Bronchial epithelial cell (primary cell): ENCODE measurements around the gene SRD5A2. TPM values are rescaled to one million over a fixed set of nuclear protein-coding genes. Genes with fewer than 3 reads are reported as not detected.

Experiments
- DNase-seq: peaks from one replicate; pipeline ENCODE4 v3.0.0-alpha.2; 2010; ENCODE audit warnings: low read depth
- FAIRE-seq: peaks from 2 replicates; lab custom pipeline; 2011; peaks lifted over from hg19 to GRCh38; lab: Jason Lieb, UNC
- H3K27me3 ChIP-seq: 2 replicates; pipeline ENCODE4 v1.5.1; 2011; ENCODE audit warnings: low read length; ENCODE audit not compliant: control insufficient read depth, insufficient read depth
- H3K36me3 ChIP-seq: 2 replicates; pipeline ENCODE4 v1.5.1; 2011; ENCODE audit warnings: low read length; ENCODE audit not compliant: control insufficient read depth, insufficient read depth
- H3K4me3 ChIP-seq: 2 replicates; pipeline ENCODE4 v1.5.1; 2011; ENCODE audit warnings: mild to moderate bottlenecking, low read depth, low read length, control low read depth
- total RNA-seq: library from RNA; depleted of rRNA; stranded (reverse); fragments of >200 nt; gene quantifications from 2 replicates; pipeline ENCODE4 v1.2.1, GENCODE V29; 2014
- TF ChIP-seq, protein P1 (sequence below): IDR thresholded peaks from 2 replicates; pipeline ENCODE4 v1.5.1; 2011; ENCODE audit warnings: mild to moderate bottlenecking, moderate library complexity, low read length, control low read depth, inconsistent platforms; ENCODE audit not compliant: insufficient read depth, severe bottlenecking

Gene SRD5A2
- total RNA-seq, 1 donor from 2014 or later, result not detected

DNA sequence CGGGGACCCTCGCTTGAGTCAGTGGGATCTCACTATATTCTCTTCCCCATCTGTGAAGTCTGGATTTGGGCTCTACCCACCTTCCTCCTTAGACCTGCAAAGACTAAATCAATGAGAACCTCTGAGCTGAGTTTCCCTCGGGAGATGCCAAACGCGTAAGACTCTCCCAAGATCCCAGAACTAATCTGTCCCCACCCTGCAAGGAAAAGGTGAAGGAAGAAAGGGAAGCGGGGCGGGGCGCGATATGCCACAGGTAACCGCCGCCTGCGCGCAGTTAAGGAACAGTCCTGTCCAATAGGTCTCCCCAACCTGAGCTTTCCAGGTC is 780 bp downstream of the SRD5A2 start:
- H3K4me3 ChIP-seq, result no peak overlapping the region
- FAIRE-seq (no peak), DNase-seq (no peak)
- H3K36me3 ChIP-seq, result no peaks in the 10 kb centered on the region
- TF ChIP-seq, protein P1, sequence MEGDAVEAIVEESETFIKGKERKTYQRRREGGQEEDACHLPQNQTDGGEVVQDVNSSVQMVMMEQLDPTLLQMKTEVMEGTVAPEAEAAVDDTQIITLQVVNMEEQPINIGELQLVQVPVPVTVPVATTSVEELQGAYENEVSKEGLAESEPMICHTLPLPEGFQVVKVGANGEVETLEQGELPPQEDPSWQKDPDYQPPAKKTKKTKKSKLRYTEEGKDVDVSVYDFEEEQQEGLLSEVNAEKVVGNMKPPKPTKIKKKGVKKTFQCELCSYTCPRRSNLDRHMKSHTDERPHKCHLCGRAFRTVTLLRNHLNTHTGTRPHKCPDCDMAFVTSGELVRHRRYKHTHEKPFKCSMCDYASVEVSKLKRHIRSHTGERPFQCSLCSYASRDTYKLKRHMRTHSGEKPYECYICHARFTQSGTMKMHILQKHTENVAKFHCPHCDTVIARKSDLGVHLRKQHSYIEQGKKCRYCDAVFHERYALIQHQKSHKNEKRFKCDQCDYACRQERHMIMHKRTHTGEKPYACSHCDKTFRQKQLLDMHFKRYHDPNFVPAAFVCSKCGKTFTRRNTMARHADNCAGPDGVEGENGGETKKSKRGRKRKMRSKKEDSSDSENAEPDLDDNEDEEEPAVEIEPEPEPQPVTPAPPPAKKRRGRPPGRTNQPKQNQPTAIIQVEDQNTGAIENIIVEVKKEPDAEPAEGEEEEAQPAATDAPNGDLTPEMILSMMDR, result no peak
- H3K27me3 ChIP-seq, result peaks cover 34% of the 10 kb centered on the region

DNA sequence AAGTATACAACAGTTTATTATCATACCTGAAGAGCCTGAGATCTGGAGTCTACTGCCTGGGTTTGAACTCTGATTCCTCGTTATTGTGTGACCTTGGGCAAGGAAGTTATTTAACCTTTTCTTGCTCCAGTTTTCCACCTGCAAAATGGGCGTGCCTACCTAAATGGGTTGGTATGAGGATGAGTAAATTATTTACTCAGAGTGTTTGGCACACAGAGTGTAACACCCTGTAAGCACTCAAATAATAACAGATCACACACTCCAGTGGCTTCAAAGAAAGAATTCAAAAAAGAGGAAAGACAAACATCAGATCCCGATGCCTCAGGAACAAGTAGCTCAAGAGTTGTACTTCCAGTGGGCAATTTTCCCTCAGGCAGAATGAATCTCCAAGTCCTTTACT is 2.4 kb downstream of the SRD5A2 start:
- Histone ChIP-seq H3K4me3 (no peak overlapping the region), H3K36me3 (no peaks in the 10 kb centered on the region), H3K27me3 (peaks cover 34% of the 10 kb centered on the region)
- FAIRE-seq (no peak), DNase-seq (peak; percentile 23)
- TF ChIP-seq, protein P1, result no peak

DNA sequence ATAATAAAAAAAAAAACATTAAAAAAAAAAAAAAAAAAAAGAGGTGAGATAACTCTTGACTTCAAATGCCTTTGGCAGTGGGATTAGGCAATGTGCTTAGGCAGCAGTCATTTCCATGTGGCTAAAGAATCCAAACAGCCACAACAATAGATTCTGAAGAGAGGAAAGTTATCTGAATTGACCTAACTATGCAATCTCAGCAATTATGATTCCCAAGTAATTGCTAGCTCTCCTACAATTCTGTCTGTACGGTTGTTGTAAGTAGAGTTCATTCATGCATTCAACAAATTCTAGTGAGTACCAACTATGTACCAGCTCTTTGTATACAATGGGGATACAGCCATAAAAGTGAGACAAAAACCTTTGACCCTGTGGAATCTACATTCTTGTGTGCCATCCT is 3.6 kb downstream of the SRD5A2 start:
- FAIRE-seq, result no peak
- Histone ChIP-seq H3K36me3 (no peaks in the 10 kb centered on the region), H3K4me3 (no peak overlapping the region), H3K27me3 (peaks cover 30% of the 10 kb centered on the region)
- no peak for DNase-seq
- TF ChIP-seq, protein P1, result no peak

DNA sequence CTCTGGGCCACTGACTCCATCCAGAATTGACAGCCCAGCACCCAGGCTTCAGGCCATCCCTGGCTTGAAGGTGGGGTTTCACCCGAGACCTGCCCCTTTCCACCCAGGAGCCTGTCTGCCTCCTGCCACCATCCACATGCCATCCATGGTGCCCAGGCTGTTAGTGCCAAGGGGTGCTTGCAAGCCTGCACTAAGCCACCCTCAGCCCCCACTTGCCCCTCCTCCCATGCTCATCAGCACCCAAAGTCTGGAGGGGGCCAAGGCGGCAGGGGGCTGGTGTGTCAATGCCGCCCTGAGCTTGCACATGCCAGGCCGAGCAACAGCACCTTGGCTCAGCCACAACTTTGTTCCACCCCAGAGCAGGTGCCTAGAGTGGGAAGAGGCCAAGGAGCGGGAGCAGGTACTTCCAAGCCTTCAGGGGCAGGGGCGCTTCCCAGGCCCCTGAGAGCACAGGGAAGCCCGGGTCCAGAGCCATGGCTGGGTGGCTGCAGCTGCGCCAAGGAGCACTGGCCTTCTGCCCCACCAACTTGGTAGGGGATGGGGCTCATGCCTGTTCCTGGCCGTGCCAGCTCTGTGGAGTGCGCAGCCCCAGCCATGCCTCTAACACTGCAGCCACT is 12.0 kb downstream of the SRD5A2 start:
- TF ChIP-seq, protein P1, result no peak
- H3K27me3 ChIP-seq, result no peaks in the 10 kb centered on the region
- H3K4me3 ChIP-seq, result no peak overlapping the region
- H3K36me3 ChIP-seq, result no peaks in the 10 kb centered on the region
- DNase-seq, result no peak
- FAIRE-seq, result no peak

DNA sequence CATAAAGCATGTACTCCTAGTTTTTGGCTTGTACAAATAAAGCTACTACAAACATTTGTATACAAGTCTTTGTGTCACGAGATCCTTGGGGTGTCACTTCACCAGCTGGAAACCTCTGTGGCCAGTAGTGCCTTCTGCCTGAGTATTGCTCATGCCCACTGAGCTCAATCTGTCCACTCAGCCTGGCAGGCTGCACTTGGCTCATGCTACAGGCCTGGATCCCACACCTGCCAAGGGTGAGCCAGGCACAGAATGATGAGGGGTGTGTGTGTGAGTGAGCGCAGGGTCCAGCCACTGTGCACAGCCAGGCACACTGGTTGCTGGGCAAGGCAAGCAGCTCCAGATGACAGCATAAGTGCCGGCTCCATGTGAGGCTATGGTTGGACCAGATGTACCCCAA is 13.1 kb downstream of the SRD5A2 start:
- Histone ChIP-seq H3K4me3 (no peak overlapping the region), H3K27me3 (no peaks in the 10 kb centered on the region), H3K36me3 (no peaks in the 10 kb centered on the region)
- DNase-seq (no peak), FAIRE-seq (no peak)
- TF ChIP-seq, protein P1, result no peak

DNA sequence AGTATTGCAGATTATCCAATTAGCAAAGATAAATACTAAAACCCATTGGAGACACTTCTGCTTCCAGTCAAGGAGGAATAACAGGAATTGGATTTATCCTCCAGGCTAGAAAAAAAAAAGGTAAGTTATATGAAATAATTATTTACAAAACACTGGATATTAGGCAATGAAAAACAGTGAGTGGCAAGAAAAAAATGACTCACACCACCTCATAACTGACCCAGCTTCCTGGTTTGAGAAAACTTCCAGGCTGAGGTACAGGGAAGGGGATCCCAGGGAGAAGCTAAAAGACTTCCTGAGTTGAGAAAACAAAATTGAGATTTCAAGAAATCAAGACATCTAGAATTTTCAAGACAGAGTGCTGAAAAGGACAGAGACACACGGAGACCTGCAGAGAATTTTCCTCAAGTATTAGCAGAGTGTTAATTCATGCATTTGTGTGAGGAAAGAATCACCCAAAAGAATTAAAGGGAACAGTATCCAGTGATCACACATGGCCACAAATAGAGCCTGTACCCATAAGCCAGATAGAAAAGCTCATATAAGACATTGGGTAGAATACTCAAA is 17.4 kb downstream of the SRD5A2 start:
- peak; percentile 84 for DNase-seq
- no peak for FAIRE-seq
- Histone ChIP-seq H3K4me3 (no peak overlapping the region), H3K27me3 (no peaks in the 10 kb centered on the region), H3K36me3 (no peaks in the 10 kb centered on the region)
- TF ChIP-seq, protein P1, result no peak
